Activated T-helper 17 cell treated with anti-CD3 and anti-CD28 coated beads, Interleukin-2, amount 50 U/mL, for 72 hours (primary cell): ENCODE data around the gene ALCAM. TPM values are rescaled to one million over a fixed set of nuclear protein-coding genes. Genes with fewer than 3 reads are reported as not detected.

Experiments
- ATAC-seq: fragments of 150-1000 bp; cut with Tn5 transposase; replicated peaks from 2 replicates; pipeline ENCODE4 v1.10.0; 2021; ENCODE audit warnings: mild to moderate bottlenecking, moderate library complexity
- H3K27ac Mint-ChIP-seq: one replicate; pipeline ENCODE4 v1.8.0; 2022; ENCODE audit warnings: mixed read lengths
- H3K27me3 Mint-ChIP-seq: one replicate; pipeline ENCODE4 v1.8.0; 2022; ENCODE audit warnings: mixed read lengths
- H3K36me3 Mint-ChIP-seq: one replicate; pipeline ENCODE4 v1.8.0; 2022; ENCODE audit warnings: low read depth, mild to moderate bottlenecking, mixed read lengths
- H3K4me1 Mint-ChIP-seq: one replicate; pipeline ENCODE4 v1.8.0; 2022; ENCODE audit warnings: mixed read lengths
- H3K4me3 Mint-ChIP-seq: one replicate; pipeline ENCODE4 v1.8.0; 2022; ENCODE audit warnings: mild to moderate bottlenecking, mixed read lengths
- H3K9me3 Mint-ChIP-seq: one replicate; pipeline ENCODE4 v1.8.0; 2022; ENCODE audit warnings: mixed read lengths
- total RNA-seq, 2 donors: library from RNA; stranded (reverse); gene quantifications; one replicate each; pipeline ENCODE4 v1.2.3, GENCODE V29; 2022

The ALCAM gene
- 10 to 100 TPM in 1 of 2 donors, 1 to 10 TPM in 1; 8.2 to 11.9 TPM for total RNA-seq

DNA sequence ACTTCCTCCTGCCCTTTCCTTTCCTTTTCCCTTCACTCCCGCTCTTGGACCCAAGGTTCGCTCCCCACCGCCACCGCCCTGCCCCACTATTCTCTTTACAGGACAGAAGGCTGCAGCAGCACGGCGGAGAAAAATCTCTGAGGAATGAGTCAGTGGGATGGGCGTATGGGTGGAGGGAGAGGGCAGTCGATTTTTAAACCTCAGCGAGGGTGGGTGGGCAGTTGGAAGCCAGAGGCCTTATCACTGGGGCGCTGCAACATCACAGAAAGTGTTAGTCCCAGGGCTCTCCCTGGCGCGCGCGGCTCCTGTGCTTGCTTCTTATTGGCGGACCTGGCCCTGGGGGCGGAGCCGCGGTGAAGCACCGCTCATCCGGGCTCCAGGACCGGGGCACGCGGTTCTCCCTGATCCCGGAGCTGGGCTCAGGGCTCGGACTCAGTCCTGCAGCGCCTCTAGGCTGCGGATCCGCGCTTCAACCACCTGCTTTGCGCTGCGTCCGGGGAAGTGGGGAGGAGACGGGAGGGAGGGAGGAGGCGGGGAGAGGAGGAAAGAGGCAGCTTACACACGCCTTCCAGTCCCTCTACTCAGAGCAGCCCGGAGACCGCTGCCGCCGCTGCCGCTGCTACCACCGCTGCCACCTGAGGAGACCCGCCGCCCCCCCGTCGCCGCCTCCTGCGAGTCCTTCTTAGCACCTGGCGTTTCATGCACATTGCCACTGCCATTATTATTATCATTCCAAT lies at the start of gene ALCAM:
Gene ALCAM, plus strand, starts transcription at position 584 of the 737 bp plus-strand sequence.
- peaks cover 21% of the 10 kb centered on the region for H3K36me3 Mint-ChIP-seq
- ATAC-seq: peak; percentile 66
- peak within 1 kb of the TSS; percentile 95 for H3K4me3 Mint-ChIP-seq
- H3K4me1 Mint-ChIP-seq: peaks cover 24% of the 10 kb centered on the region
- no peaks in the 10 kb centered on the region for H3K9me3 Mint-ChIP-seq
- H3K27me3 Mint-ChIP-seq: peaks cover 12% of the 10 kb centered on the region
- peak within 1 kb of the TSS; percentile 100 for H3K27ac Mint-ChIP-seq

DNA sequence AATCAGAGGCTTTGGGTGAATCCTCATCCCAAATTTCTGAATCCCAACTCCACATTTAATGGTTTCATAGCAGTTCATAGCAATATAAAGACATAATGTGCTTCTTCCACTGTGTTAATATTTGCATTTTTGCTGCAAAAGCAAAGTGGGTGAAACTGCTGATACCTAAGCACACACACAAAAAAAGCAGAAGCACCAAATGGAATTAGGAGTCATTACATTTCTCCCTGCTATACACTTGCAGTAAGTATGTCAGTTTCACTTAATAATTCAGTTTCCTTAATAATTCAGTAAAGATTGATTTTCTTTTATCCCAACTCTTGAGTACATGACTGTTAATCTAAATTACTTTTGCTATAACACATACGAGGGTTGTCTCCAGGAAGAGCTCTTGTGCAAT lies 48.9 kb upstream of the ALCAM start:
- no peak overlapping the region for H3K4me3 Mint-ChIP-seq
- H3K27ac Mint-ChIP-seq: no peak overlapping the region
- no peaks in the 10 kb centered on the region for H3K36me3 Mint-ChIP-seq
- no peaks in the 10 kb centered on the region for H3K9me3 Mint-ChIP-seq
- H3K4me1 Mint-ChIP-seq: no peaks in the 10 kb centered on the region
- H3K27me3 Mint-ChIP-seq: no peaks in the 10 kb centered on the region
- no peak for ATAC-seq

DNA sequence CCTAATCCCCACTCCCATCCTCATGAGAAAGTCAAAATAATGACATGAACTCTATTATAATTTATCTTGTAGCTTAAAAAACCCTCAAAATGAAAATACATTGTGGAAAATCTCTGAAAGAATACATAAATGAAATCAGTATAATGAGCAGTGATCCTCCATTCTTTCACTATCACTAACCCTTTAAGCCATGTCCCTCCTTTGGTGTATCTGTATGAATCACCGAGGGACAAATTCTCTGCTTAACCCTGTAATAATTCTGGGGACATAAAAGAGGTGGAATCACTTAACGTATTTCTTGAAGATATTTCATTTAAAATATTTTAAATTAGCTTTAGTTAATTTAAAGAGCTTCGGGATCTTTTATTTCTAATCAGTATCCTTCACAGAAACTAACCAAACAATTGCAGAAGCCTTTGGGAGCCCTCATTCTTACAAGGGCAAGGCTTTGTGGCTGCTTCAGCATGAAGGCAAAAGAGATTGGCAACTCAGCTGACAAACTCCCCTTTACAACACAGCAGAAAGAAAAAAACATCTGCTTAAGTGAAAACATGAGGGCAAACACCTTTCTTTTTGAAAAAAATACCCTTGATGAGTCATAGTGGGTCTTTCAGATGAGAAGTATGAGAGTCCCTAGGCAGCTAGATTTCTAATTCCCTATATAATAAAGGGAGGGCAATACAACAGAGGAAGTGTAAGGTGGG lies 44.0 kb upstream of the ALCAM start:
- H3K9me3 Mint-ChIP-seq: no peaks in the 10 kb centered on the region
- peak; percentile 48 for ATAC-seq
- no peak overlapping the region for H3K4me3 Mint-ChIP-seq
- H3K27me3 Mint-ChIP-seq: peaks cover 4% of the 10 kb centered on the region
- H3K36me3 Mint-ChIP-seq: no peaks in the 10 kb centered on the region
- no peak overlapping the region for H3K27ac Mint-ChIP-seq
- no peaks in the 10 kb centered on the region for H3K4me1 Mint-ChIP-seq

DNA sequence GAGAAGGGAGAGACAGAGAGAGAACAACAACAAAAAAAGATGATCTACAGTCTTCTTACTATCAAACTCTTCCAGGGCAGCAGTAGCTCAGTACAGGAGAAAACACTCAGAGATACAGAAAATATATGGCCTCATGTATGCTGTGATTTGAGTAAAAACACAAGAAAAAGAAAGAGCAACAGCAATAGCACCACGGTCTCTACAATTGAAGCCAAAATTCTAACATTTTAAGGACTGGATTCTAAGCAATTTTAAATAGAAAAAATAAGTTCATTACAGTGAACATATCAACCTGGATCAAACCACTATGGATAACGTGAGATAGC lies 43.5 kb upstream of the ALCAM start:
- no peaks in the 10 kb centered on the region for H3K9me3 Mint-ChIP-seq
- no peaks in the 10 kb centered on the region for H3K36me3 Mint-ChIP-seq
- peaks cover 4% of the 10 kb centered on the region for H3K27me3 Mint-ChIP-seq
- no peaks in the 10 kb centered on the region for H3K4me1 Mint-ChIP-seq
- H3K27ac Mint-ChIP-seq: no peak overlapping the region
- no peak for ATAC-seq
- H3K4me3 Mint-ChIP-seq: no peak overlapping the region

DNA sequence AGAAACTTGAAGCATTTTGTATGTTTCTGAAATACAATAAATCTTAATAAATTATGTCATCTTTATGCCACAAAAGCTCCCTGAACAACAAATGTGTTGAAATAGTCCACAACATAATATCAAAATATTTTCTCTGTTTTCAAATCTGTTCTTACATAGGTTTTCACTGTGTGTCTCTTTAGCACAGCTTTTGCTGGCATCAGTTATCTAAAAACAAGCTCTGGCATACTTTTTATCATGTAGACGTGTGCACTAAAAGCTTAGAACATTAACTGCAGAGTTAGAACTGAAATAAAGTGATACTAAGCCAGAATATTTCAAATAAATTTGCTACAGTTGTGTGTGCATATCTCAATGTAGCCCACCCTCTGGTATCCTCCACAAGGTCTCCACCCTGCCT lies 41.8 kb upstream of the ALCAM start:
- no peak overlapping the region for H3K4me3 Mint-ChIP-seq
- no peaks in the 10 kb centered on the region for H3K36me3 Mint-ChIP-seq
- H3K27ac Mint-ChIP-seq: no peak overlapping the region
- H3K9me3 Mint-ChIP-seq: no peaks in the 10 kb centered on the region
- ATAC-seq: no peak
- H3K4me1 Mint-ChIP-seq: no peaks in the 10 kb centered on the region
- H3K27me3 Mint-ChIP-seq: peaks cover 4% of the 10 kb centered on the region

GRCh38 chr3:105327662-105328337 lies 38.9 kb upstream of the ALCAM start:
- H3K4me1 Mint-ChIP-seq: no peaks in the 10 kb centered on the region
- H3K4me3 Mint-ChIP-seq: no peak overlapping the region
- no peak overlapping the region for H3K27ac Mint-ChIP-seq
- no peaks in the 10 kb centered on the region for H3K36me3 Mint-ChIP-seq
- no peak for ATAC-seq
- peaks cover 12% of the 10 kb centered on the region for H3K27me3 Mint-ChIP-seq
- H3K9me3 Mint-ChIP-seq: peaks cover 5% of the 10 kb centered on the region

GRCh38 chr3:105328338-105328730 lies 38.4 kb upstream of the ALCAM start:
- Mint-ChIP-seq H3K36me3 (no peaks in the 10 kb centered on the region), H3K9me3 (peaks cover 5% of the 10 kb centered on the region), H3K4me3 (no peak overlapping the region), H3K27me3 (peaks cover 16% of the 10 kb centered on the region), H3K27ac (no peak overlapping the region), H3K4me1 (no peaks in the 10 kb centered on the region)
- no peak for ATAC-seq

DNA sequence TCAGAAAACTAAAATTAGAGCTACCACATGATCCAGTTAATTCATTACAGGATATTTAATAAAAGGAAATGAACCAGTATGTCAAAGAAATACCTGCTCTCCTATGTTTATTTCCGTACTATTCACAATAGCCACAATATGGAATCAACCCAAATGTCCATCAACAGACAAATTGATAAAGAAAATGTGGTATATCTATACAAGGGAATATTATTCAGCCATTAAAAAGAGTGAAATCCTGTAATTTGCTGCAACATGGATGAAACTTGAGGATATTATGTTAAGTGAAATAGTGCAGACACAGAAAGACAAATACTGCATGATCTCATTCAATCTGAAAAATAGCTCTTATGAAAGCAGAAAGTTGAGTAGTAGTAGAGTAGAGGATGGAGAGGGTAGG lies 33.7 kb upstream of the ALCAM start:
- Mint-ChIP-seq H3K27me3 (peaks cover 15% of the 10 kb centered on the region), H3K9me3 (peaks cover 5% of the 10 kb centered on the region), H3K27ac (no peak overlapping the region), H3K4me3 (no peak overlapping the region), H3K36me3 (no peaks in the 10 kb centered on the region), H3K4me1 (peaks cover 5% of the 10 kb centered on the region)
- ATAC-seq: no peak

DNA sequence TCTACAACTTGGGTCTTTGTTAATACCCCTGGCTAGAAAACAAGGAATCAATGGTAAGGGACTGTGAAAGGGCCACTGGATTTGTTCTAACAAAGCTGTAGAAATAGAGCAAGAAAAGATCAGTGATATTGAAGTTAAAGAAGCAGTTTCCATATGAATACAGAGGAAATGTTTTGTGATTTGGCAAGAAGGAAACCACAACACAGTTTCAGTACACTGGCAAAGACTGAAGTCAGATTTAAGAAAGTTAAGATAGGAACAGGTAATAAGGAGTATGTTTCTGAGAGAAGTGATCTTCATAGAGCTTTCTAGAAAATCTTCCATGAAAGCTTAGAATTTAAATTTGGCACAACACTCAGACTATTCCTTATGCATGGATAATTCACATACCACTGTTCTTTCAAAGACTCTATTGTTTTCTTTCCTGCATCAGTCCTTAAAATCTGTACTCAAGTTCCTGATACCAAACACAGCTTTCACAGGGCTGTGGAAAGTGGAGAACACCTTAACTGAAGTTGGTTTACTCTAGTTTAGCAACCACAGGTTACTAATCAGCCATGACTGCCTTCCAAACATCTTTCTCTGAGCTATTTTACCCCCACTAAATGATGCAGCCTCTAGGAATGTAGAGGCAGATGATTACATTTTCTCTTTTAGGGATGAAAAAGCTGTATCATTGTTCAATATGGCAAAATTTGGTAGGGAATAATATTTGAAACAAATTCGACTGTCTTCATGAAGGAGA lies 32.4 kb upstream of the ALCAM start:
- peaks cover 5% of the 10 kb centered on the region for H3K4me1 Mint-ChIP-seq
- no peaks in the 10 kb centered on the region for H3K36me3 Mint-ChIP-seq
- H3K9me3 Mint-ChIP-seq: peaks cover 5% of the 10 kb centered on the region
- H3K27me3 Mint-ChIP-seq: peaks cover 15% of the 10 kb centered on the region
- no peak overlapping the region for H3K4me3 Mint-ChIP-seq
- H3K27ac Mint-ChIP-seq: no peak overlapping the region
- ATAC-seq: peak; percentile 24

GRCh38 chr3:105339946-105340345 lies 26.8 kb upstream of the ALCAM start:
- ATAC-seq: no peak
- H3K4me1 Mint-ChIP-seq: no peaks in the 10 kb centered on the region

GRCh38 chr3:105343991-105344390 lies 22.7 kb upstream of the ALCAM start:
- peaks cover 7% of the 10 kb centered on the region for H3K27me3 Mint-ChIP-seq
- no peaks in the 10 kb centered on the region for H3K36me3 Mint-ChIP-seq
- no peak overlapping the region for H3K27ac Mint-ChIP-seq
- ATAC-seq: no peak
- no peaks in the 10 kb centered on the region for H3K4me1 Mint-ChIP-seq
- H3K9me3 Mint-ChIP-seq: no peaks in the 10 kb centered on the region
- no peak overlapping the region for H3K4me3 Mint-ChIP-seq

More at GRCh38 chr3:105339946-105340345, 26.8 kb upstream of the ALCAM start:
- H3K27ac Mint-ChIP-seq: no peak overlapping the region
- H3K27me3 Mint-ChIP-seq: peaks cover 7% of the 10 kb centered on the region
- H3K36me3 Mint-ChIP-seq: no peaks in the 10 kb centered on the region
- no peaks in the 10 kb centered on the region for H3K9me3 Mint-ChIP-seq
- no peak overlapping the region for H3K4me3 Mint-ChIP-seq

DNA sequence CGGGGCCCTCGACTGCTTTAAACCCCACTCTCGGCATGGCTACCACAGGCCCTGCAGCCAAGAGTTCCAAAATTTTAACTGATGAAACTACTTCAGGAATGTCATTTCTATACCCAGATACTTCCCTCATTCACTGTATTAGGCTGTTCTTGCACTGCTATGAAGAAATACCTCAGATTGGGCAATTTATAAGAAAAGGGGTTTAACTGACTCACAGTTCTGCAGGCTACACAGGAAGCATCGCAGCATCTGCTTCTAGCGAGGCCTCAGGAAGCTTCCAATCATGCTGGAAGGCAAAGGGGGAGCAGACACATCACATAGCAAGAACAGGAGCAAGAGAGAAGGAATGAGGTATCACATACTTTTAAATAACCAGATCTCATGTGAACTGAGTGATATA lies 21.6 kb upstream of the ALCAM start:
- H3K27ac Mint-ChIP-seq: no peak overlapping the region
- H3K4me1 Mint-ChIP-seq: no peaks in the 10 kb centered on the region
- H3K4me3 Mint-ChIP-seq: no peak overlapping the region
- no peak for ATAC-seq
- no peaks in the 10 kb centered on the region for H3K9me3 Mint-ChIP-seq
- H3K36me3 Mint-ChIP-seq: no peaks in the 10 kb centered on the region
- H3K27me3 Mint-ChIP-seq: peaks cover 11% of the 10 kb centered on the region

DNA sequence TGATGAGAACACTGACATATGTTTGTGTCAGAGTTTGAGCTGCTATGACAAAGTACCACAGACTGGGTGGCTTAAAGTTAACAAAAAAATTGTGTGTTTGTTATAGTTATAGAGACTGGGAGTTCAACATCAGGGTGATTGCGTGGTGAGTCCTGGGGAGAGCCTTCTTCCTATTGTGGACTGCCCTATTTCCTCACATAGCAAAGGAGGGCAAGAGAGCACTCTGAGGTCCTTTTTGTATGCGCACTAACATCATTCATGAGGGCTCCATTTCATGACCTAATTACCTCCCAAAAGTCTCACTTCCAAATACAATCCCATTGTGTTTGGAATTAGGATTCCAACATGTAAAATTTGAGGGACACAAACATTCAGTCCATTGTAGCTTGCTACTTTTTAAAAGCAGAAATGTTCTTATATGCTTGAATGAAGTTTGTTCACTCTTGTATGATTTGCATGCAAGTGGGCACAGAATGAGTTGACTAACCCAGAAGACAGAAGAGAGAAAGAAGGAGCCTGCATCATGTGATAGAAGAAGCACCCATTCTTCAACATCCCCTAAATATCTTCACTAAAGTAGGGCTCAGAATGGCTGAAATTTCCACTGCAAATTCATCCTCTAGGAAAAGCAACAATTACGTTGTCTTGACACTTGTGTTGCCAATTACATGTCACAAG lies 18.9 kb upstream of the ALCAM start:
- no peak for ATAC-seq
- Mint-ChIP-seq H3K36me3 (no peaks in the 10 kb centered on the region), H3K9me3 (no peaks in the 10 kb centered on the region), H3K4me3 (no peak overlapping the region), H3K27me3 (peaks cover 15% of the 10 kb centered on the region), H3K27ac (no peak overlapping the region), H3K4me1 (no peaks in the 10 kb centered on the region)

DNA sequence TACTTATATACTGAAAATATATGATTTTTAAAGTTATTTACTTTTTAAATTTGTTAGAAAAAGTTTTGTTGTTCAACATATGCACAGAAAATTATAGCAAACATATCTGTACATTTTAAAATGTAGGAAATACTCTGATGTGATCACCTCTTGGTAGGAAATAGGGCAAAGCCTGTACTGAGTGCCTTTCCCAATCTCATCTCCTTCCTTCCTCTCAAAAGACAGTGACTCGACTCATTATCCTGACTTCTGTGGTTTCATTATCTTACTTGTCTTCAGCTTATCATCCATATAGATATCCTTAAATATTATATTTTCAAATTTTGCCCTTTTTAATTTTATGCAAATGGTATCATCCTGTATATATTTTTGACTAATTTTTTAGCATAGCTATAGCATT lies 18.4 kb upstream of the ALCAM start:
- no peak overlapping the region for H3K27ac Mint-ChIP-seq
- peaks cover 16% of the 10 kb centered on the region for H3K27me3 Mint-ChIP-seq
- H3K4me3 Mint-ChIP-seq: no peak overlapping the region
- no peaks in the 10 kb centered on the region for H3K9me3 Mint-ChIP-seq
- H3K4me1 Mint-ChIP-seq: no peaks in the 10 kb centered on the region
- ATAC-seq: no peak
- H3K36me3 Mint-ChIP-seq: no peaks in the 10 kb centered on the region
